A549 treated with DMSO at 1 μM for 4 hours (cell line): ENCODE data around the gene PRR5. TPM values are rescaled to one million over a fixed set of nuclear protein-coding genes. Genes with fewer than 3 reads are reported as not detected.

Experiments
- total RNA-seq: library from RNA; stranded (reverse); fragments of 200-300 nt; extraction: Qiagen RNA extraction; gene quantifications from 5 replicates; pipeline ENCODE4 v1.2.3, GENCODE V29; 2022; ENCODE audit warnings: low read depth

PRR5 gene
- total RNA-seq, result 14.7 to 22.6 TPM (median 19.1 TPM) in 5 replicates

GRCh38 chr22:44701824-44702478, at the start of gene PRR5:
TSS of gene PRR5 (plus strand) at chr22:44702204. CDS start at chr22:44702475, 271 bp downstream.

GRCh38 chr22:44752285-44753188, 50.5 kb downstream of the PRR5 start, which contains the start of gene ARHGAP8:
TSS of gene ARHGAP8 (plus strand) at chr22:44752575. CDS start at chr22:44786528, 33,953 bp downstream.

Other genes with a start within 250 kb of the PRR5 start
- gene RTL6, start 204.0 kb upstream of the PRR5 start, total RNA-seq, result 27.8 to 29.8 TPM (median 28.6 TPM) in 5 replicates
- gene ARHGAP8, start 50.4 kb downstream of the PRR5 start, total RNA-seq, result 1.4 to 2.6 TPM (median 2.1 TPM) in 5 replicates